Measurements from ENCODE around the gene ANXA10.
"Not testable (repeated sequence)": the region's sequence is repeated elsewhere in the genome, so short reads cannot be mapped to it uniquely, and the experiment has no call there.

Gene ANXA10

DNA sequence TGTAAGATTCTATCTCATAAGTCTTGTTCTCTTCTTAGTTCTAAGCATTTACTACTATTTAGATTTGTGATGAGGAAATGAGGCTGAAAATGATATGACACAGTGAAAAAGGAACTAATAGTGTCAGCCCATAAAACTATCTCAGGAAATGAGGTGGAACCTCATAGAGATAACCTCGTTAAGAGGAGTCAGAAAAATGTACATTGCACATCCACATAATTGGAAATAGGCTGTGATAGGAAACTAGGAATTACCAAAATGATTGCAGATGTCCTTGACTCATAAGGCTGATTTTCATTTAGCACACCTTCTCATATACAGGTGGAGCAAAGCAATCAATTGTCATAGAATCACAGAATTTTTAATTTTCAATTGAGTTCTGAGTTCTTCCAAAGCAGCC lies 26.8 kb downstream of the ANXA10 start:
- DNase-seq: no peak

DNA sequence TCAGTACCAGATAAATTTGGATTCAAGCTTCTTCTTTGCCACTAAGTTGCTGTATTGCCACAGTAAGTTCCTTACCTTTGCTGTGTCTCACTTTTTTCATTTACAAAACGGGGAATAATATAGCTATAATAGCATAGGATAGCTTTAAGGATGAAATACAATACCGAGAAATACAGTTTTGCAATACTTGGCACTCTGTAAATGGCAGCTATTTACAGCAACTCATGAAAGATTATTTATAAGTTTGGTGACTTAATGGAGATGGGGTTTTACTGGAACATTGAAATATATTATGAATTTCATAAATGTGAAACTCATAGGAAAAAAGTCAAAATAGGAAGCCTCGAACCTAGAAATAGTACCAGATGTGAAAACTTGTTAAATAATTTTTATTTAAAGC lies 27.6 kb downstream of the ANXA10 start:
- DNase-seq: no peak

DNA sequence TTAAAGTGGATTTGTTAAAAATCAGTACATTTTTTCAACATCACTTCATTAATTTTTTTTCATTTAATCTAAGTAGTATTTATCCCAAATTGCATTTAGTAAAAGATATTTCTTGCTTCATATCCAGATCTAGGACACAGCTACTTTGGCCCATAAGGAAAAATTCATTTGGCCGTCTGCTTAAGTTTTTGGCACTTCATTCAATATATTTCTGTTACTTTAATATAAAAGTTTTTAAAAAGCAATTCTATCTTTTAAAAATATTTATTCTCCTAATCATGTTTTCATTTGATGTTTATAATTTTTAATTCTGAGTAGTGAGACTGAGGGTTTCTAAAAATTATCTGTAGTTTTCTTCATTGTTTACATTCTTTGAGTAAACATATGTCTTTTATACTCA lies 28.5 kb downstream of the ANXA10 start:
- DNase-seq: no peak

DNA sequence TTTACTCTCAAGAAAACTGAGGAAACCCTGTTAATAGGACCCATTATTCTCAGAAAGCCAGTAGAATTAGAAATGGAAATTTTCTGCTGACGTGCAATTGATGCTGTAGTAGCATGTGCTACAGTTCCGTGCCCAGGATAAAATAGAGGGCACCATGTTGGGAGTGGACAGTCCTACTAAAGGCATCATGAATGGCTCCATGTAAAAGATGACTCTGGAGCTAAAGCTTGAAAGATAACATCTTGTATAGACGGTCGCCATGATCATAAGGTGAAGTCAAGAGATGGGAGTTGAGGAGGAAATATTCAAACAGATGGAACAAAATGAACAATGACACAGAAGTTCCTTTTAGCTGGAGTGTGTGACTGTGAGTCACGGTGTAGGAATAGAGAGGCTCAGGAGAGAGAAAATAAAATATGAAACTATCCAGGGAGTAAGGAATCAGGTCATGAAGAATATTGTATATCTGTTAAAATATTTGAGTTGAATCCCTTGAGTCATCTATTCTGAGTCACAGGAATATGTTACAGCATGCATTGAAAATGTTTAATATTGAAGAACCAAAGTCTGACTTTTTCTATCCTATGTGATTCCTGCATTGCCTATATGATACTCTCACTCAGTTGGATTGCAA lies 31.8 kb downstream of the ANXA10 start:
- no peak for DNase-seq

DNA sequence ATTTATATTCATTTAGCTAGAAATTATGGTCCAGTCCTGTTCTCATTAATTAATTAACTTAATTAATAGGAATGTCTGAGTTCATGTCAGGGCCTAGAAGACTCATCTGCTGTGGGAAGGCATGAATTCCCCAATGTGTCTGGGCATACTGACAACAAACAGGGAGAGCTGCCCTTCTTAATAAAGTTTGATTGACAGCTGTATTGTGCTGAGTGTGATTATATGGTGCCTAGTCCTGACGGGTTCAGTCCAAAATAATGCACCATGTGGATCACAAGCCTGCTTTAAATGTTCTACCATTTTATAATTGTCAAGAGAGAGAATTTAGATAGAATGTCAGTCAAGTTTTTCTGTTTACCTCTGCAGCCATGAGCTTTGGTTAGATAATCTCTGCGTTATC lies 34.6 kb downstream of the ANXA10 start:
- DNase-seq: no peak

DNA sequence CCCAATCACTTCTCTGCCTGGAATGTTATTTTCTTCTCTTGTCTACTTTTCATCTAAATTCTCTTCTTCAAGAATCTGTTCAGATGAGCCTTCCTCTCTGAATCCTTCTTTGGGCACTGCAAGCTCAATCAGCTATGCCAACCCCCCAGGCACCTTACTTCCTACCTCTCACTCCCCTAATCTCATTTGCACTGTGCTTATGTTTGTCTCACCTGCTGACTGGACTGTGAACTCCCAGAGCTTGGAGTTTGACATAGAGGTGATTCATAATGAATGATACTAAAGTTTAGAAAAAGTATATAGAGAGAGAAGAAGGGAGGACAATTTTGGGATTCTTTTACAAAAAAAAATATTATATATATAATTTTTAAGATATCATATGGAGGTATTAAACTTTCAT lies 36.3 kb downstream of the ANXA10 start:
- DNase-seq: no peak

DNA sequence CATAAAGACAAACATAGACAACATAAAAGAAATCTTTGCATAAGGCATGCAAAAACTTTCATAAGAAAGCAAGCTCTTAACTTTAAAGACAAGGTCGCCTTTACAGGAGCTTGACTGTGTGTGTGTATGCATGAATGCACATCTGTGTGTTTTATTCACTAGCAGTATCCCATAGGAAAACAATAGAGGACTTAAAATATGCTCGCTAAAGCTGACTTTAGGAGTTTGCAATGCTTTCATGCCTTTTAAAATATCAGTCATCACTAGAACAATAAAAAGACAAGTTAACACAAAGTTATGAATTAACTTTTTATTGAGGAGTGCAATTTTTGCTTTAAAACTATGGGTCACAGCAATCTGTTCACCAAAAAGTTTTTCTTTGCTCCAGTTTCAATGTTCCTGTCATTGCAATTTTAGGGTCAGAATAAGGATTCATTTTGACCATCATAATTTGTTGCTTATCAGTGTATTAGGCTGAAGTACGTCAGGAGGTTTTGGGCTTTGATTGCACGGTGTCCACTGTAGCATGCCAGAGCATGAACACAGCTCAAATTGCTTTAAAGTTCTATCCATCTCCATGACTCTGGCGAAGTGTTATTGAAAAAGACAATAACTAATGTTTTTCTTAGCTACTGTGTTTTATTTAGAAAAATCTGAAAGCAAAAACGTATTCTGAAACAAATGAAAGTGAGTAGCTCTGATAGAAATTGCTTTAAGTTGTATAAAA lies 36.9 kb downstream of the ANXA10 start:
- DNase-seq: no peak

DNA sequence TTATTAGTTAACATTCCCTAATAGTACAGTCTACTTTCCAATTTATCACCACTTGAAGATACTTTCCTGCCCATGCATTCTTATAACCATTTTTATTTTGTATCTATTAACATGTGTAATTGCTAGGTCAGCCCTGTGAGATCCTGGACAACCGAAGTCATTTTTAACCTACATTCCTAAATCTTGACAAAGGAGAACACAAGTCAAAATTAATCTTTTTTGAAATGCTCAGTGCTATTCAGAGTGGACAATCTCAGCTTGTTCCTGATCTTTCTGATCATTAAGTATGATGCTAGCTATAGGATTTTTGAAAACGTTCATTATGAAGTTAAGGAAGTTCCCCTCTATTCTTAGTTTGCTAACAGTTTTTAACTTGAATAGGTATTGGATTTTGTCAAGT lies 37.5 kb downstream of the ANXA10 start:
- DNase-seq: no peak

DNA sequence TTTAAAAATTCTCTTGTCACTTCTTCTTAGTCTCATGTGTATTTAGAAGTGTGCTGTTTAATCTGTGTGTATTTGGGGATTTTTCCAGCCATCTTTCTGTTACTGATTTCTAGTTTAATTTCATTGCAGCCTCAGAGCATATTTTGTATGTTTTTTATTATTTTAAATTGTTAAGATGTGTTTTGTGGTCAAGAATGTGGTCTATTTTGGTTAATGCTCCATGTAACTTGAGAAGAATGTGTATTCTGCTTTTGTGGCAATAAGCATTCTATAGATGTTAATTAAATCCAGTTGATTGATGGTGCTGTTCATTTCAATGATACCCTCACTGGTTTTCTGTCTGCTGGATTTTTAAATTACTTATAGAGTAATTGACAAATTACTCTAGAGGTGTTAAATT lies 38.9 kb downstream of the ANXA10 start:
- no peak for DNase-seq

DNA sequence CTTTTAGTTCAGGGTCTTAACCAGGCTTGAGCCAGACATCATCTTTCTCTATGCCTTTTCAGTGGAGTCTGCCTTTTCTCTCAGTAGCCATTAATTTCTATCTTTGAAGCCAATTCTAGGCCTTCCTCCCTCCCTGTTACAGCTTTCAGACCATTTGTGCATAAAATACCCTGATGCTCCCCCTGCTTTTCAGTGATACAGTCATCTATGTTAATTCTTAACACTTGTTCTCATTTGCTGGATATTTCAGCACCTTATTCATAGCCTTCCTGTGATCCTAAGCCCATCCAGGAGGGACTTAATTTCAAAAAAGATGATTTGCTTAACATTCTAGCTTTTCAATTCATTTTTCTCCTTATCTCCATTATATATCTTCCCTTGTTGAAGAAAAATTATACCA lies 42.3 kb downstream of the ANXA10 start:
- DNase-seq: no peak

DNA sequence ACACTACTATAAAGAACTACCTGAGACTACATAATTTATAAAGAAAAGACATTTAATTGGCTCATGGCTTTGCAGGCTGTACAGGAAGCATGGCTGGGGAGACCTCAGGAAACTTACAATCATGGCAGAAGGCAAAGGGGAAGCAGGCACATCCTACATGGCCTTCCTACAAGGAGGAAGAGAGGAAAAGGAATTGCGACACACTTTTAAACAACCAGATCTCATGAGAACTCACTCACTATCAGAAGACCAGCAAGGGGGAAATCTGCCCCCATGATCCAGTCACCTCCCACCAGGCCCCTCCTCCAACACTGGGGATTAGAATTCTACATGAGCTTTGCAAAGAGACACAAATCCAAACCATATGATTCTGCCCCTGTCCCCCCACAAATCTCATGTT lies 43.5 kb downstream of the ANXA10 start:
- not testable (repeated sequence) for DNase-seq

DNA sequence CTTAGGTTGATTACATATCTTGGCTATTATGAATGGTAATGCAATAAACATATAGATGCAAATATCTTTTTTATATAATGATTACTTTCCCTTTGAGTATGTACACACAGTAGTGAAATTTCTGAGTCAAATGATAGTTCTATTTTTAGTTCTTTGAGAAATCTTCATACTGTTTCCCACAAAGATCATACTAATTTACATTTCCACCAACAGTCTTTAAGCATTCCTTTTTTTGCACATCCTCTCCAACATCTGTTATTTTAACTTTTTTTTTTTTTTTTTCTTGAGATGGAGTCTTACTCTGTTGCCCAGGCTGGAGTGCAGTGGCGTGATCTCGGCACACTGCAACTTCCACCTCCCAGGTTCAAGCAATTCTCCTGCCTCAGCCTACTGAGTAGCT lies 45.4 kb downstream of the ANXA10 start:
- not testable (repeated sequence) for DNase-seq

DNA sequence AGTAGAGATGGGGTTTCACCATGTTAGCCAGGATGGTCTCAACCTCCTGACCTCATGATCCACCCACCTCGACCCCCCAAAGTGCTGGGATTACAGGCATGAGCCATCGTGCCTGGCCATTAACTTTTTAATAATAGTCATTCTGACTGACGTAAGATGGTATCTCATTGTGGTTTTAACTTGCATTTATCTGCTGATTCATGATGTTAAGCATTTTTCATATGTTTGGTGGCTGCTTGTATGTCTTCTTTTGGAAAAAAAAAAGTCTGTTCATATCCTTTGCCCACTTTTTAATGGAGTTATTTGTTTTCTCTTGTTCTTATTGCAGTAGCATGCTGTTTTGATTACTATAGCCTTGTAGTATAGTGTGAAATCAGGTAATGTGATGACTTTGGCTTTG lies 45.8 kb downstream of the ANXA10 start:
- DNase-seq: no peak

DNA sequence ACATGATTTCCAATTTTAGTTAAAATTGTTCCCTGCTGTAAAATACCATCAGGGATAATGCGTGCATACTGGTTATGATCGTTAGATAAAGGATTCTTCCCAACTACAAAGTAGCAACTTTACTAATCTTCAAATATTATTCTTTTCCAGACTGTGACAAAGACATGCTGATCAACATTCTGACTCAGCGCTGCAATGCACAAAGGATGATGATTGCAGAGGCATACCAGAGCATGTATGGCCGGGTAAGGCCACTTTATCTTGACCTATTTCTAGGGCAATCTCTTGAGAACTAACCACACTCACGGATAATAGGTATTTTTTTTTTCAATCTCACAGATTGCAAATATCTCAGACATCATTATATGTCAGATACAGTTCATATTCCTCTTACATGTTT lies 47.0 kb downstream of the ANXA10 start:
- DNase-seq: no peak

DNA sequence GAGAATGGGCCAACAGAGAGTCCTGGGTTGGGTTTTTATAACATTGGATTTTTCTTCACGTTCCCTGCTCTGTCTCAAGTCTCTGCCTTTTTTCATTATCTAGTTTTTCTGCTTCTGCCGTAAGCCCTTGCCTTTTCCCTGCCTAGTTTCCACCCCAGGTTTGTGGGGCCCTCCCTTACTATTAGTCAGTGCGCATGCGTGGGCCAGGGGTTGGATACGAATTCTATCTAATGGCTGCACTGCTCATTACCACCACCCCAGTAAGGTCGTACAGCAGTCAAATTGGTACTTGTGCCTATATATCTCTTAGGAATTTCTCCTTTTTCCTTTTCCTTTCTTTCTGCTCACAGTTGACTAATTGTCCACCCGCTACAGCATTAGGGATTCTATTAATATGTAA lies 49.4 kb downstream of the ANXA10 start:
- DNase-seq: no peak

DNA sequence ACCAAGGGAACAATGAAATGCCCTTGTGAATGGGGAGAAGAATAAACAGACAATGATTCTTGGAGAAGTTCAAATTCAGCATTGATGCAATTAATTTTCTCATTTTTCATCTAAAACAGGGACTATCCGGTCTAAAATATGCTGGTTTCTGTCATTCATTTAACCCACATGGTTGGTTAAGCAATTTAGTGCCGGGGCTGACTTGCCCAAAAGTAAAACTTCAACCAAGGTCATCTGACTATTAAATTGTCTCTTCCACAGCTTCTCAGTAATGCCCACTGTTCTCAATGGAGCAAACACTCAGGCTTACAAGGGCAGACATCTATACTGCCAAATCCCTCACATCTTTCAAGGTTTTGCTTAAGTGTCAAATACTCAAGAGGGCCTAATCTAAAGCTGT lies 51.3 kb downstream of the ANXA10 start:
- DNase-seq: no peak

DNA sequence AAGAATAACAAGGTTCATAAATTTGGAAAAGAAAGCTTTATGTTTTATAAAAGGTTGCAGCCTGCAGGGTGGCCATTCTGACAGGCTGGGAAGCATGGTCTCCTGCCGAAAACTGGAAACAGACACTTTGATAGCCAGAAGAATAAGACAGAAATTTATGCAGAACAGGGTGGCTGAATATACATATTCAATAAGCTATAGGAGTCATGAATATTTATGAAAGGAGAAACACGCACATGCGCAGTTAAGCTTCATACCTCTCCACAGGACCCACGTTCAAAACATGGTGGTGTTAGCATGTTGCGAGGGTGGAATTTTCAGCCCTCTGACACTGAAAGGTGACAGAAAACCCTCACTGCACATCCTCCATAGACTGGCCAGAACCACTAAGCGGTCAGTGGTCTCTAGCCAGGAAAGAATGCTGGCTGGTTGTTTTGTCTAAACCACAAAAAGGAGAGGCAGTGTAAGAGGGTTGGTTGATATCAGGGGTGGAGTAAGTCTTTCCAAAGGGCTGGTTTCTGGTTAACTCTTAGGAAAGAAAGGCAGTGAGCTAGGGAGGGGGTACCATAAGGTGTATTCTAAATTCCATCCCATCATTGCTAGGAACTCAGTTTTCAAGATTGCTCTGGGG lies 58.2 kb downstream of the ANXA10 start:
- no peak for DNase-seq

DNA sequence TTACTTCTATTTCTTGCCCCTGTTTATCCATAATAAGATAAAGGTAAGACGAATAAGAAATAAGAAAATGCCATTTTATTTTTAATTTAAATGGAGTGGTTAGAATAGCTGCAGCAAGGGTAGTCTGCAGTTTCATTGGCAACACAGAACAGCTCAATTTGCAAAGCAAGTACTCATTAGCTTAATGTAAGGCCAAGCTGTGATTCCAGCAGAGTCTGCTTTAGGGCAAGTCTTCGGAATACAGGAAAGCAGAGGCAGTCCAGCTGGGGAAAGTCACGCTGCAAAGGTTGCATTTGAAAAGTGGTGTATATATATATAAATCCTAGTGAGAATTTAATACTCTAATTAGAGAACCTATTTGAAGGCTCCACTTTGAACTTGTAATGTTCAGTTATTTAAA lies 59.0 kb downstream of the ANXA10 start:
- DNase-seq: no peak

DNA sequence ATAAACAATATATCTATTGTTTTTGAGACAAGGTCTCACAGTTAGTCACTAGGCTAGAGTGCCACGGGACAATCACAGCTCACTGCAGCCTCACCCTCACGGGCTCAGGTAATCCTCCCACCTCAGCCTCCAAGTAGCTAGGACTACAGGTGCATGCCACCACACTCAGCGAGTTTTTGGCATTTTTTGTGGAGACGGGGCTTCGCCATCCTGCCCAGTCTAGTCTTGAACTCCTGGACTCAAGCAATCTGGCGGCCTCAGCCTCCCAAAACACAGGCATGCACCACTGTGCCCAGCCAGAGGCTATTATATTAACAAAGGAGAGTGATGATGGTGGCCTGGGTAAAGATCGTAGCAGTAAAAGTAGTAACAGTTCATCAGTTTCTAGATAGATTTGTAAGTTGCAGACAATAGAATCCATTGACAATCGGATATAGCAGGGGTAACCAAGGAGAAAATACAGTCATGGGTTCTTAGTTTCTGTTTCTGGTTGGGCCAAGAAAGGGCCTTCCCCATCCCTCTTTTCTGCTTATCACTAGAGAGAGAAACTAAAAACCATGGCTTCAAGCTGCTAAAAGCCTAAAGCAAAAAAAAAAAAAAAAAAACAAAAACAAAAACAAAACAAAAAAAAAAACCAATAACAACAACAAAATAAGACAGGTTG lies 60.6 kb downstream of the ANXA10 start:
- DNase-seq: no peak

DNA sequence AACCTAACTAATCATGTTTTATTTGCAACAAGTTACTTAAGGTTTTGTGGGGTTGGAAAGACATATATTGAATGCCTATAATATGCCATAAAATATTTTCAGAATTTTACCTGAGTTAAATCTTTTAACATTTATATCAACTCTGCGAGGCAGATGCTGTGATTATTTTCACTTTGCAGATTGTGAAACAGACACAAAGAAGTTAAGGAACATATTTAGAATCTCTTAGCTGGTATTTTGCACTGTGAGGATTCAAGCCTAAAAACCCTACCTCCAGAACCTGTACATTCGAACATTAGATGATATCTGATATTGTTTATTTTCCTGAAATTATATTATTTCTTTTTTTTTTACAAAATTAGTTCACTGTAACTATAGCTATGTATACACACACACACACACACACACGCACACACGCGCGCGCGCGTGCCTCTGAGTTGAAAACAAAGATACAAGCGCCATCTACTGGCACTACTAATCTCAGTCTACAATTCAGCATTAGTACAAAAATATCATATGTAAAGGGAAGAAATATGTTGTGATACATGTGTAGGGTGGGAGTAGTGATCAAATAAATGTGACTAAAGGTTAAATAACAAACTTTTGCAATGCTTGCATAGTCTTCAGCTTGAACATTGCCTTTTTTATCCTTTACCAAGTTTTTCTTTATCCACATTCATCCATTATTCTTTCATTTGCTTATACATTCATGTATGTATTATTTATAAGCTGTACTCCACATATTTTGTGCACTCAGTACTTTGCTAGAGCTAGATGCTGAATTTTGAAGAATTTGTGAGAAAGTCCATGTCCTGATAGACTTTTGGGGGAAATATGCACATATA lies 61.5 kb downstream of the ANXA10 start:
- peak; percentile 31 for DNase-seq

DNA sequence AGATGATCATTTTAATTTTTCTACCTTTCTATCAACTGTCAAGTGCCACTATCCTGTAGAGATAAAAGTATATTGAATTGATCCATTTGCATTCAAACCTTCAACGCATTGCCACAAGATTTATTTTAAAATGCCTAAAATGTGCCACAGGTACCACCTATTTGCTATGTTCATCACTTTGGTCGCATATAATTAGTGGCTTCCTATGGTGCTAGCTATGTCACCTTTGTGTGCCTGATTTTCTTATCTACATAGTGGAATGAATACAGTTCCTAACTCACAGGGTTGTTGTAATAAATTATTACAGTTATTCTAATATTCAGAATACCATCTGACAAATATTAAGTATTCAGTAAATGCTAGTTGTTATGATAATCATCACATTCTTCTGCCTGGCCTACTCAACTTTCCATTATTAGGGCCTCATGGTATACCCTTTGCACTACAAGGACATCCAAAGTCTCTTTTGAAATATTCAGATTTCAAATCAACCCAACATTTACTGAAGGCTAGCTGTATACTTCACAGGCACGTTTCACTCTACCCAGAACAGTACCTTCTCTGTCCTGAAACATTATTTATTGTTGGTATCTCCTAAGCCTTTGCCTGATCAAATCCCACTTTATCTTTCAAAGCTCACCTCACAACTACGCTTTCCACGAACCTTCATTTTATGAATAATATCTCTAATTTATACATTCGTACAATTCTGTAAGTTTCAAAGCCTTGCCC lies 62.4 kb downstream of the ANXA10 start:
- no peak for DNase-seq

DNA sequence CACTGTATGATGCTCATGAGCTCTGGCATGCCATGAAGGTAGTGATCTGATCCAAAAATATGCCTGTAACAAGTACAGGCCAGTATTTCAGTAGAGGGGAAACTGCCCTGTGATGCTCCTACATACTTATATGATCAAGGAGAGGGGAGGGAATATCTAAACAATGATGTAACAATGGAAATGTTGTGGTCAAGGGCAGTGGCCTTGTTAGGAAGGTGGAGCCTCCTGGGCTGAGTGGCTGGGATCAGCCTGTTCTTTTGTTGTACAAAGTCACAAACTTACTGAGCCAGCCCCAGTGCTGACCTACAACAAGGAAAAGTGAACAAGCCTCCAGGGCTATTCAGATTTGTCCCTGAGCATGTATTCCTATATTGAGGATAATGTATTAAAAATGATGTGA lies 70.3 kb downstream of the ANXA10 start:
- no peak for DNase-seq

Measured in central memory CD4-positive, alpha-beta T cell (primary cell).